ENCODE measurements around the gene PATL2. TPM values are rescaled to one million over a fixed set of nuclear protein-coding genes. Genes with fewer than 3 reads are reported as not detected.
"Not testable (repeated sequence)": the region's sequence is repeated elsewhere in the genome, so short reads cannot be mapped to it uniquely, and the experiment has no call there.

Gene PATL2
- total RNA-seq, 2 experiments from 2014 or later = 15.9 to 20.5 TPM

- H3K4me3 Mint-ChIP-seq = no peak overlapping the region
- DNase-seq = no peak
- CTCF ChIA-PET = interaction anchor here (0.6 kb wide), 1 partner anchor 811 kb away, joined by 5 read pairs; no protein-coding TSS in a partner anchor
- POLR2A ChIA-PET = interaction anchor here (0.5 kb wide), 1 partner anchor 45 kb away, joined by 8 read pairs; no protein-coding TSS in a partner anchor
- H3K9me3 Mint-ChIP-seq = no peaks in the 10 kb centered on the region
- peaks cover 35% of the 10 kb centered on the region for H3K4me1 Mint-ChIP-seq
- H3K27ac Mint-ChIP-seq = no peak overlapping the region
- peaks cover 43% of the 10 kb centered on the region for H3K36me3 Mint-ChIP-seq (ENCODE audit: low read depth)
- H3K27me3 Mint-ChIP-seq = no peaks in the 10 kb centered on the region
Measured at GRCh38 chr15:44659056-44659455, 52.1 kb downstream of the PATL2 start.

- peaks cover 32% of the 10 kb centered on the region for H3K4me1 Mint-ChIP-seq
- peaks cover 45% of the 10 kb centered on the region for H3K36me3 Mint-ChIP-seq (ENCODE audit: low read depth)
- ChIA-PET CTCF (interaction anchor here (0.6 to 1.3 kb wide), 5 partner anchors 9 to 100 kb away, joined by 3 to 7 read pairs (median 3); no protein-coding TSS in a partner anchor), POLR2A (no interaction called here)
- no peaks in the 10 kb centered on the region for H3K9me3 Mint-ChIP-seq
- no peak for DNase-seq
- no peak overlapping the region for H3K4me3 Mint-ChIP-seq
- H3K27me3 Mint-ChIP-seq = no peaks in the 10 kb centered on the region
- H3K27ac Mint-ChIP-seq = no peak overlapping the region
Measured at GRCh38 chr15:44657378-44657777, 53.7 kb downstream of the PATL2 start.

GRCh38 chr15:44656913-44657312 is 54.2 kb downstream of the PATL2 start:
- Mint-ChIP-seq H3K4me3 (no peak overlapping the region), H3K27me3 (no peaks in the 10 kb centered on the region), H3K9me3 (no peaks in the 10 kb centered on the region), H3K36me3 (ENCODE audit: low read depth) (peaks cover 47% of the 10 kb centered on the region), H3K4me1 (peaks cover 31% of the 10 kb centered on the region), H3K27ac (no peak overlapping the region)
- ChIA-PET CTCF (interaction anchor here (0.6 to 1.3 kb wide), 6 partner anchors 9 to 147 kb away, joined by 3 to 7 read pairs (median 3); no protein-coding TSS in a partner anchor), POLR2A (no interaction called here)
- no peak for DNase-seq

DNA sequence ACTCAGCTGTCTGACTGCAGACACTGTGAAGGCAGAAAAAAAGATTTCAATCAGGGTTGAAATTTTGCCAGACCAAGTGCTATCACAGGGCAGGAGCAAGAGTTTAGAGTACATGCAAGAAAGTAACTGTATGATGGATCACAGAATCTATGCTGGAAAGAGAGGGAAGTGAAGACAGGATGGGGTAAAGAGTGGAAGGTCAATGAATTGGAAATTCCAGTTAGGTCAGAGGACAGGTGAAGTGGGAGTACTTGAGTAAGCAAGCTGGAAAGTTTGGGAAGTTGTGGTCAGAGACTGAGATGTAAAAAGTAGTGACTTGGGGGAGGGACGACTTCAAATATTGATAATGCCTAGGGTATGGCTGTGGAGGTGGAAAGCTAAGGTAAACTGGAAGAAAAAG is 54.8 kb downstream of the PATL2 start:
- DNase-seq = no peak
- CTCF ChIA-PET = interaction anchor here (0.6 to 1.3 kb wide), 4 partner anchors 9 to 147 kb away, joined by 3 read pairs; no protein-coding TSS in a partner anchor
- Mint-ChIP-seq H3K36me3 (ENCODE audit: low read depth) (peaks cover 52% of the 10 kb centered on the region), H3K4me1 (peaks cover 27% of the 10 kb centered on the region), H3K9me3 (no peaks in the 10 kb centered on the region), H3K27me3 (no peaks in the 10 kb centered on the region), H3K27ac (peak overlapping the region; percentile 1), H3K4me3 (no peak overlapping the region)
- POLR2A ChIA-PET = no interaction called here

DNA sequence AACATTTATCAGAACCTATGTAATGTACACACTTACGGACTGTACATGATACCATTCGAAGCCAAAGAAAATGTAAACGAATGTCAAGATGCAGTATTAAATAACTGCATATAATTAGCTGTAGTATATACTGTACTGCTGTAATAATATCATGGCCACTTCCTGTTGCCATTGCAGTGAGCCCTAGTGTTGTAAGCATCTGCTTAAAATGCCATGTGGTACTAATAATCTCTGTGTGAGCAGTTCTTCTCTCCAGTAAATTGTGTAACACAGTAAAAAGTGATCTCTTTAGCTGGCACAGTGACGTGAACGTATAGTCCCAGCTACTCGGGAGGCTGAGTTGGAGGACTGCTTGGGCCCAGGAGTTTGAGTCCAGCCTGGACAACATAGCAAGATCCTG is 56.3 kb downstream of the PATL2 start:
- H3K4me3 Mint-ChIP-seq = no peak overlapping the region
- no peak for DNase-seq
- ChIA-PET POLR2A (interaction anchor here (0.5 to 0.7 kb wide), 2 partner anchors 26 to 134 kb away, joined by 3 read pairs; no protein-coding TSS in a partner anchor), CTCF (interaction anchor here (0.9 to 1.9 kb wide), 4 partner anchors 9 to 84 kb away, joined by 3 to 7 read pairs (median 4); partner anchors contain the start of gene SPG11)
- peaks cover 18% of the 10 kb centered on the region for H3K4me1 Mint-ChIP-seq
- no peaks in the 10 kb centered on the region for H3K27me3 Mint-ChIP-seq
- no peaks in the 10 kb centered on the region for H3K9me3 Mint-ChIP-seq
- peaks cover 54% of the 10 kb centered on the region for H3K36me3 Mint-ChIP-seq (ENCODE audit: low read depth)
- no peak overlapping the region for H3K27ac Mint-ChIP-seq

DNA sequence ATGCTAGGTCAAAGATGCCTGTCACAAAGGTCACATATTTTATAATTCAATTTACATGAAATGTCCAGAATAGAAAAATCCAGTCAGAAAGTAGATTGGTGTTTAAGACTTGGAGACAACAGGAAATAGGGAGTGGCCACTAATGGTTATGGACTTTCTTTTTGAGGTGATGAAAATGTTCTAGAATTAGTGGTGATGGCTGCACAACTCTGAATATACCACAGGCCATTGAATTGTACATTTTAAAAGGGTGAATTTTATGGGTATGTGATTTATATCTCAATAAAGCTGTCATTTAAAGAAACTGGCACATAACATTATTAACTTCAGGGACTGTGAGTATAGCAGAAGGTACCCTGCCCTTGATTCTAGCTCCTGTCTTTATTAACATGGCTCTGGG is 63.5 kb downstream of the PATL2 start:
- no peak overlapping the region for H3K4me3 Mint-ChIP-seq
- H3K27ac Mint-ChIP-seq = no peak overlapping the region
- POLR2A ChIA-PET = no interaction called here
- CTCF ChIA-PET = interaction anchor here (0.6 to 7.9 kb wide), 5 partner anchors 9 to 63 kb away, joined by 3 to 38 read pairs (median 5); partner anchors contain the start of genes B2M, PATL2 and SPG11
- H3K36me3 Mint-ChIP-seq (ENCODE audit: low read depth) = peaks cover 65% of the 10 kb centered on the region
- H3K4me1 Mint-ChIP-seq = peaks cover 28% of the 10 kb centered on the region
- H3K9me3 Mint-ChIP-seq = peaks cover 9% of the 10 kb centered on the region
- H3K27me3 Mint-ChIP-seq = no peaks in the 10 kb centered on the region
- DNase-seq = no peak

GRCh38 chr15:44647036-44647435 is 64.1 kb downstream of the PATL2 start:
- Mint-ChIP-seq H3K27ac (no peak overlapping the region), H3K36me3 (ENCODE audit: low read depth) (peaks cover 64% of the 10 kb centered on the region), H3K27me3 (no peaks in the 10 kb centered on the region), H3K9me3 (peaks cover 9% of the 10 kb centered on the region), H3K4me1 (peaks cover 28% of the 10 kb centered on the region), H3K4me3 (no peak overlapping the region)
- no peak for DNase-seq
- CTCF ChIA-PET = interaction anchor here (0.6 to 7.9 kb wide), 4 partner anchors 9 to 91 kb away, joined by 3 to 38 read pairs (median 6); partner anchors contain the start of gene SPG11
- POLR2A ChIA-PET = no interaction called here

- DNase-seq = no peak
- H3K4me3 Mint-ChIP-seq = no peak overlapping the region
- ChIA-PET CTCF (interaction anchor here (0.9 to 7.9 kb wide), 3 partner anchors 14 to 92 kb away, joined by 3 to 38 read pairs (median 4); partner anchors contain the start of gene SPG11), POLR2A (no interaction called here)
- peaks cover 29% of the 10 kb centered on the region for H3K4me1 Mint-ChIP-seq
- H3K36me3 Mint-ChIP-seq (ENCODE audit: low read depth) = peaks cover 62% of the 10 kb centered on the region
- no peak overlapping the region for H3K27ac Mint-ChIP-seq
- H3K27me3 Mint-ChIP-seq = no peaks in the 10 kb centered on the region
- peaks cover 9% of the 10 kb centered on the region for H3K9me3 Mint-ChIP-seq
Measured at GRCh38 chr15:44646460-44646859, 64.7 kb downstream of the PATL2 start.

DNA sequence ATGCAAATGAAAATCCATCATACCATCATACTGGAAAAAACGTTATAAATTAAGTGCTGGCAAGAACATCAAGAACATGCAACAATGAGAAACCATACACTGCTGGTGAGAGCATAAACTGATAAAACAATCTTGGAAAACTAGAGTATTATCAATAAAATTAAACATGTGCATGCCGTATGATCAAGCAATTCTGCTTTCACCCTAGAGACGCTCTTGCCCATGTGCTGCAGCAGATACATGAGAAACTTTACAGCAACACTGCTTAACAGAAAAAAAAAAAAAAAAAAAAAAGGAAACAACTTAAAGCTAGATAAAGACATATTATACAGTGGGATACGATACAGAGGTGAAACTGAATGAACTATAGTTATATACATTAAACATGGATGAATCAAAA is 69.5 kb downstream of the PATL2 start:
- ChIA-PET POLR2A (no interaction called here), CTCF (interaction anchor here (0.6 to 1.0 kb wide), 3 partner anchors 8 to 95 kb away, joined by 3 read pairs; no protein-coding TSS in a partner anchor)
- peaks cover 19% of the 10 kb centered on the region for H3K4me1 Mint-ChIP-seq
- peaks cover 57% of the 10 kb centered on the region for H3K36me3 Mint-ChIP-seq (ENCODE audit: low read depth)
- no peak overlapping the region for H3K4me3 Mint-ChIP-seq
- DNase-seq = no peak
- peaks cover 9% of the 10 kb centered on the region for H3K9me3 Mint-ChIP-seq
- H3K27me3 Mint-ChIP-seq = no peaks in the 10 kb centered on the region
- no peak overlapping the region for H3K27ac Mint-ChIP-seq

DNA sequence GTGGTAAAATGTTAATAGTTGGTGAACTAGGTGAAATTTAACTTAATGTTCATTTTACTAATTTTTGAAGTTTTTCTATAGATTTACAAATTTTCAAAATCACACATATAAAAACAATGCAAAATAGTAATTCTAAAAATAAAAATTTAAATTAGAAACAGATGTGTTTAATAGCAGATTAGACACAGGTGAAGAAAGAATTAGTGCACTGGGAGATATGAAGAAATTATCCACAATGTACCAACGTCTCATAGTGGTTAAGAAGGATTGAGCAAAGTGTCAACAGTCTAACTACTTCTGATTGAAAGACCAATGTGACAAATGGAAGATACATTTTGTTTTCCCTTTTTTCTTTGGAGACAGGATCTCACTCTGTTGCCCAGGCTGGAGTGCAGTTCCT is 74.1 kb downstream of the PATL2 start:
- no peaks in the 10 kb centered on the region for H3K9me3 Mint-ChIP-seq
- H3K36me3 Mint-ChIP-seq (ENCODE audit: low read depth) = peaks cover 54% of the 10 kb centered on the region
- no peaks in the 10 kb centered on the region for H3K27me3 Mint-ChIP-seq
- H3K4me1 Mint-ChIP-seq = peaks cover 9% of the 10 kb centered on the region
- no peak overlapping the region for H3K27ac Mint-ChIP-seq
- CTCF ChIA-PET = interaction anchor here (0.7 to 1.3 kb wide), 2 partner anchors 27 to 80 kb away, joined by 3 to 6 read pairs; partner anchors contain the start of gene SPG11
- DNase-seq = no peak
- POLR2A ChIA-PET = no interaction called here
- no peak overlapping the region for H3K4me3 Mint-ChIP-seq

- Mint-ChIP-seq H3K4me1 (peaks cover 7% of the 10 kb centered on the region), H3K9me3 (no peaks in the 10 kb centered on the region), H3K27me3 (no peaks in the 10 kb centered on the region), H3K36me3 (ENCODE audit: low read depth) (peaks cover 61% of the 10 kb centered on the region), H3K4me3 (no peak overlapping the region), H3K27ac (peak overlapping the region; percentile 39)
- ChIA-PET CTCF (interaction anchor here (0.6 to 1.3 kb wide), 6 partner anchors 8 to 1822 kb away, joined by 3 to 6 read pairs (median 4); partner anchors contain the start of genes SPG11 and TRIM69), POLR2A (interaction anchor here (0.7 to 0.9 kb wide), 2 partner anchors 29 to 88 kb away, joined by 3 read pairs; no protein-coding TSS in a partner anchor)
- no peak for DNase-seq
Measured at GRCh38 chr15:44633603-44634002, 77.5 kb downstream of the PATL2 start.

DNA sequence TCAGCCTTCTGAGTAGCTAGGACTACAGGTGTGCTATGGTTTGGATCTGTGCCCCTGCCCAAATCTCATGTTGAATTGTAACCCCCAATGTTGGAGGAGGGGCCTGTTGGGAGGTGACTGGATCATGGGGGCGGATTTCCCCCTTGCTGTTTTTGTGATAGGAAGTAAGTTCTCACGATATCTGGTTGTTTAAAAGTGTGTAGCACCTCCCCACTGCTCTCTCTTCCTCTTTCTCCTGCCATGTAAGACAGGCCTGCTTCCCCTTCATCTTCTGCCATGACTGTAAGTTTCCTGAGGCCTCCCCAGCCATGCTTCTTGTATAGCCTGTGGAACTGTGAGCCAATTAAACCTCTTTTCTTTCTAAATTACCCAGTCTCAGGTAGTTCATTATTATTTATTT is 85.8 kb downstream of the PATL2 start:
- Mint-ChIP-seq H3K36me3 (ENCODE audit: low read depth) (peaks cover 60% of the 10 kb centered on the region), H3K27ac (peak overlapping the region; percentile 64)
- H3K9me3 Mint-ChIP-seq, H3K27me3 Mint-ChIP-seq, H3K4me3 Mint-ChIP-seq, POLR2A ChIA-PET, DNase-seq, H3K4me1 Mint-ChIP-seq: not testable (repeated sequence)
- CTCF ChIA-PET = interaction anchor here (0.6 kb wide), 1 partner anchor 70 kb away, joined by 6 read pairs; no protein-coding TSS in a partner anchor

GRCh38 chr15:44623178-44623577 is 87.9 kb downstream of the PATL2 start:
- DNase-seq = no peak
- Mint-ChIP-seq H3K4me3 (no peak overlapping the region), H3K4me1 (peaks cover 8% of the 10 kb centered on the region), H3K27me3 (no peaks in the 10 kb centered on the region), H3K36me3 (ENCODE audit: low read depth) (peaks cover 55% of the 10 kb centered on the region), H3K9me3 (no peaks in the 10 kb centered on the region), H3K27ac (no peak overlapping the region)
- POLR2A ChIA-PET = no interaction called here
- CTCF ChIA-PET = interaction anchor here (0.6 to 1.5 kb wide), 2 partner anchors 90 to 115 kb away, joined by 3 read pairs; no protein-coding TSS in a partner anchor

Measured in activated CD4-positive, alpha-beta T cell treated with anti-CD3 and anti-CD28 coated beads, Interleukin-2, amount 10 ng/mL, durations not matched to agents 7 days and 5 days (primary cell).